WTC11 (cell line): Measurements from ENCODE around the gene DNAAF5. TPM values are rescaled to one million over a fixed set of nuclear protein-coding genes. Genes with fewer than 3 reads are reported as not detected.
A peak's percentile ranks its signal among the peaks of the same experiment; 100 is the strongest.

ENCODE experiments used
- ATAC-seq: fragments of 200-7000 bp; cut with Tn5 transposase; 2 replicates; pipeline ENCODE4 v1.10.0; 2021; ENCODE audit warnings: mild to moderate bottlenecking, moderate library complexity
- CTCF ChIA-PET: fragments of 300-600 bp; sonication (Branson Sonifier 250); formaldehyde crosslinking; loops from one replicate; lab custom pipeline; 2021; ENCODE audit warnings: antibody characterized with exemption; lab: Charles Lee
- POLR2A ChIA-PET: fragments of 350-600 bp; sonication (Branson Sonifier 250); formaldehyde crosslinking; loops from one replicate; lab custom pipeline; 2021; ENCODE audit warnings: antibody characterized with exemption; lab: Charles Lee
- DNase-seq: peaks from one replicate; pipeline ENCODE4 v3.0.0; 2021; ENCODE audit warnings: low spot score
- H3K27ac Mint-ChIP-seq: 2 replicates; pipeline ENCODE4 v1.8.0; 2021; ENCODE audit warnings: mixed read lengths
- H3K27me3 Mint-ChIP-seq: 2 replicates; pipeline ENCODE4 v1.8.0; 2021; ENCODE audit warnings: low read depth, mild to moderate bottlenecking, moderate library complexity, mixed read lengths
- H3K36me3 Mint-ChIP-seq: 2 replicates; pipeline ENCODE4 v1.8.0; 2021; ENCODE audit warnings: mixed read lengths
- H3K4me1 Mint-ChIP-seq: 2 replicates; pipeline ENCODE4 v1.8.0; 2022; ENCODE audit warnings: mixed read lengths
- H3K4me3 Mint-ChIP-seq: 2 replicates; pipeline ENCODE4 v1.8.0; 2021; ENCODE audit warnings: mild to moderate bottlenecking, moderate library complexity, mixed read lengths
- H3K9me3 Mint-ChIP-seq: 2 replicates; pipeline ENCODE4 v1.8.0; 2021; ENCODE audit warnings: mixed read lengths
- E2F5 ChIP-seq: sonication (generic); formaldehyde crosslinking; IDR thresholded peaks from 2 replicates; pipeline ENCODE4 v1.8.1; 2022; ENCODE audit warnings: mild to moderate bottlenecking, moderate library complexity, missing genetic modification reagents
- ELF4 ChIP-seq: sonication (generic); formaldehyde crosslinking; IDR thresholded peaks from 2 replicates; pipeline ENCODE4 v1.8.1; 2022; ENCODE audit warnings: low read depth, mild to moderate bottlenecking, moderate library complexity, missing genetic modification reagents
- ERG ChIP-seq: fragments of 250-450 bp; sonication (Bioruptor Pico); IDR thresholded peaks from 2 replicates; pipeline ENCODE4 v1.8.0; 2021; ENCODE audit warnings: mild to moderate bottlenecking
- ETV6 ChIP-seq: sonication (generic); formaldehyde crosslinking; IDR thresholded peaks from 2 replicates; pipeline ENCODE4 v1.8.1; 2022; ENCODE audit warnings: mild to moderate bottlenecking, missing genetic modification reagents
- FOXP4 ChIP-seq: sonication (generic); formaldehyde crosslinking; IDR thresholded peaks from 2 replicates; pipeline ENCODE4 v1.8.0; 2022; ENCODE audit warnings: mild to moderate bottlenecking, missing genetic modification reagents
- GRHL2 ChIP-seq: fragments of 250-450 bp; sonication (Bioruptor Pico); IDR thresholded peaks from 2 replicates; pipeline ENCODE4 v1.8.0; 2022; ENCODE audit warnings: mild to moderate bottlenecking, moderate library complexity; ENCODE audit not compliant: insufficient replicate concordance, severe bottlenecking
- KAT7 ChIP-seq: sonication (generic); formaldehyde crosslinking; IDR thresholded peaks from 2 replicates; pipeline ENCODE4 v1.8.1; 2023; ENCODE audit warnings: missing genetic modification reagents, mild to moderate bottlenecking, borderline replicate concordance
- MLX ChIP-seq: sonication (generic); formaldehyde crosslinking; IDR thresholded peaks from 2 replicates; pipeline ENCODE4 v1.8.1; 2023; ENCODE audit warnings: mild to moderate bottlenecking, missing genetic modification reagents, moderate library complexity
- NFYB ChIP-seq: sonication (generic); formaldehyde crosslinking; conservative IDR thresholded peaks from 2 replicates; pipeline ENCODE4 v1.8.0; 2022; ENCODE audit warnings: low read depth, missing genetic modification reagents
- PRRX2 ChIP-seq: fragments of 250-450 bp; sonication (Bioruptor Pico); IDR thresholded peaks from 2 replicates; pipeline ENCODE4 v1.8.0; 2021; ENCODE audit warnings: mild to moderate bottlenecking
- ZNF121 ChIP-seq: sonication (generic); formaldehyde crosslinking; IDR thresholded peaks from 2 replicates; pipeline ENCODE4 v1.8.0; 2023; ENCODE audit warnings: missing genetic modification reagents
- ZNF317 ChIP-seq: sonication (generic); formaldehyde crosslinking; IDR thresholded peaks from 2 replicates; pipeline ENCODE4 v1.8.1; 2023; ENCODE audit warnings: low read depth, mild to moderate bottlenecking, moderate library complexity, missing genetic modification reagents, borderline replicate concordance
- ZNF416 ChIP-seq: fragments of 250-450 bp; sonication (Bioruptor Pico); IDR thresholded peaks from 2 replicates; pipeline ENCODE4 v1.9.0; 2021; ENCODE audit warnings: mild to moderate bottlenecking, inconsistent platforms
- ZNF512 ChIP-seq: sonication (generic); formaldehyde crosslinking; IDR thresholded peaks from 2 replicates; pipeline ENCODE4 v1.8.1; 2022; ENCODE audit warnings: missing genetic modification reagents, borderline replicate concordance
- total RNA-seq: library from RNA; stranded (reverse); gene quantifications from 3 replicates; pipeline ENCODE4 v1.2.3, GENCODE V29; 2021
- TF ChIP-seq, protein P1 (sequence below): sonication (generic); formaldehyde crosslinking; IDR thresholded peaks from 2 replicates; pipeline ENCODE4 v1.8.1; 2022; ENCODE audit warnings: low read depth, missing genetic modification reagents, borderline replicate concordance
- TF ChIP-seq, protein P2 (sequence below): sonication (generic); formaldehyde crosslinking; IDR thresholded peaks from 2 replicates; pipeline ENCODE4 v1.8.0; 2023; ENCODE audit warnings: mild to moderate bottlenecking, missing genetic modification reagents
- TF ChIP-seq, protein P3 (sequence below): sonication (generic); formaldehyde crosslinking; IDR thresholded peaks from 2 replicates; pipeline ENCODE4 v1.8.1; 2023; ENCODE audit warnings: mild to moderate bottlenecking, moderate library complexity, missing genetic modification reagents
- TF ChIP-seq, protein P4 (sequence below): fragments of 250-450 bp; sonication (Bioruptor Pico); IDR thresholded peaks from 2 replicates; pipeline ENCODE4 v1.9.0; 2021; ENCODE audit warnings: mild to moderate bottlenecking, borderline replicate concordance

Gene DNAAF5
- total RNA-seq, 1 experiment from 2014 or later = 62.2 TPM

GRCh38 chr7:832167-832967 is 105.9 kb downstream of the DNAAF5 start, which contains the start of gene SUN1:
Gene SUN1 (plus strand): TSS chr7:832476. CDS start chr7:832525, 49 bp downstream.
- ChIA-PET POLR2A (no interaction called here), CTCF (interaction anchor here (0.7 to 1.7 kb wide), 7 partner anchors 9 to 126 kb away, joined by 3 to 11 read pairs (median 4); no protein-coding TSS in a partner anchor)
- no peak for TF ChIP-seq FOXP4 (CRISPR knock-in tag)
- TF ChIP-seq KAT7 = no peak
- no peak for TF ChIP-seq ZNF416 (CRISPR knock-in tag)
- TF ChIP-seq, protein P1, sequence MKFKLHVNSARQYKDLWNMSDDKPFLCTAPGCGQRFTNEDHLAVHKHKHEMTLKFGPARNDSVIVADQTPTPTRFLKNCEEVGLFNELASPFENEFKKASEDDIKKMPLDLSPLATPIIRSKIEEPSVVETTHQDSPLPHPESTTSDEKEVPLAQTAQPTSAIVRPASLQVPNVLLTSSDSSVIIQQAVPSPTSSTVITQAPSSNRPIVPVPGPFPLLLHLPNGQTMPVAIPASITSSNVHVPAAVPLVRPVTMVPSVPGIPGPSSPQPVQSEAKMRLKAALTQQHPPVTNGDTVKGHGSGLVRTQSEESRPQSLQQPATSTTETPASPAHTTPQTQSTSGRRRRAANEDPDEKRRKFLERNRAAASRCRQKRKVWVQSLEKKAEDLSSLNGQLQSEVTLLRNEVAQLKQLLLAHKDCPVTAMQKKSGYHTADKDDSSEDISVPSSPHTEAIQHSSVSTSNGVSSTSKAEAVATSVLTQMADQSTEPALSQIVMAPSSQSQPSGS (CRISPR knock-in tag) = no peak
- TF ChIP-seq, protein P2, sequence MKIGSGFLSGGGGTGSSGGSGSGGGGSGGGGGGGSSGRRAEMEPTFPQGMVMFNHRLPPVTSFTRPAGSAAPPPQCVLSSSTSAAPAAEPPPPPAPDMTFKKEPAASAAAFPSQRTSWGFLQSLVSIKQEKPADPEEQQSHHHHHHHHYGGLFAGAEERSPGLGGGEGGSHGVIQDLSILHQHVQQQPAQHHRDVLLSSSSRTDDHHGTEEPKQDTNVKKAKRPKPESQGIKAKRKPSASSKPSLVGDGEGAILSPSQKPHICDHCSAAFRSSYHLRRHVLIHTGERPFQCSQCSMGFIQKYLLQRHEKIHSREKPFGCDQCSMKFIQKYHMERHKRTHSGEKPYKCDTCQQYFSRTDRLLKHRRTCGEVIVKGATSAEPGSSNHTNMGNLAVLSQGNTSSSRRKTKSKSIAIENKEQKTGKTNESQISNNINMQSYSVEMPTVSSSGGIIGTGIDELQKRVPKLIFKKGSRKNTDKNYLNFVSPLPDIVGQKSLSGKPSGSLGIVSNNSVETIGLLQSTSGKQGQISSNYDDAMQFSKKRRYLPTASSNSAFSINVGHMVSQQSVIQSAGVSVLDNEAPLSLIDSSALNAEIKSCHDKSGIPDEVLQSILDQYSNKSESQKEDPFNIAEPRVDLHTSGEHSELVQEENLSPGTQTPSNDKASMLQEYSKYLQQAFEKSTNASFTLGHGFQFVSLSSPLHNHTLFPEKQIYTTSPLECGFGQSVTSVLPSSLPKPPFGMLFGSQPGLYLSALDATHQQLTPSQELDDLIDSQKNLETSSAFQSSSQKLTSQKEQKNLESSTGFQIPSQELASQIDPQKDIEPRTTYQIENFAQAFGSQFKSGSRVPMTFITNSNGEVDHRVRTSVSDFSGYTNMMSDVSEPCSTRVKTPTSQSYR = no peak
- TF ChIP-seq NFYB (CRISPR knock-in tag) = no peak
- no peak for TF ChIP-seq ELF4 (CRISPR knock-in tag)
- no peak for TF ChIP-seq ERG (CRISPR knock-in tag)
- TF ChIP-seq ZNF317 = no peak
- TF ChIP-seq, protein P3, sequence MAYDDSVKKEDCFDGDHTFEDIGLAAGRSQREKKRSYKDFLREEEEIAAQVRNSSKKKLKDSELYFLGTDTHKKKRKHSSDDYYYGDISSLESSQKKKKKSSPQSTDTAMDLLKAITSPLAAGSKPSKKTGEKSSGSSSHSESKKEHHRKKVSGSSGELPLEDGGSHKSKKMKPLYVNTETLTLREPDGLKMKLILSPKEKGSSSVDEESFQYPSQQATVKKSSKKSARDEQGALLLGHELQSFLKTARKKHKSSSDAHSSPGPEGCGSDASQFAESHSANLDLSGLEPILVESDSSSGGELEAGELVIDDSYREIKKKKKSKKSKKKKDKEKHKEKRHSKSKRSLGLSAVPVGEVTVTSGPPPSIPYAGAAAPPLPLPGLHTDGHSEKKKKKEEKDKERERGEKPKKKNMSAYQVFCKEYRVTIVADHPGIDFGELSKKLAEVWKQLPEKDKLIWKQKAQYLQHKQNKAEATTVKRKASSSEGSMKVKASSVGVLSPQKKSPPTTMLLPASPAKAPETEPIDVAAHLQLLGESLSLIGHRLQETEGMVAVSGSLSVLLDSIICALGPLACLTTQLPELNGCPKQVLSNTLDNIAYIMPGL (CRISPR knock-in tag) = no peak
- no peak for TF ChIP-seq E2F5 (CRISPR knock-in tag)
- TF ChIP-seq, protein P4, sequence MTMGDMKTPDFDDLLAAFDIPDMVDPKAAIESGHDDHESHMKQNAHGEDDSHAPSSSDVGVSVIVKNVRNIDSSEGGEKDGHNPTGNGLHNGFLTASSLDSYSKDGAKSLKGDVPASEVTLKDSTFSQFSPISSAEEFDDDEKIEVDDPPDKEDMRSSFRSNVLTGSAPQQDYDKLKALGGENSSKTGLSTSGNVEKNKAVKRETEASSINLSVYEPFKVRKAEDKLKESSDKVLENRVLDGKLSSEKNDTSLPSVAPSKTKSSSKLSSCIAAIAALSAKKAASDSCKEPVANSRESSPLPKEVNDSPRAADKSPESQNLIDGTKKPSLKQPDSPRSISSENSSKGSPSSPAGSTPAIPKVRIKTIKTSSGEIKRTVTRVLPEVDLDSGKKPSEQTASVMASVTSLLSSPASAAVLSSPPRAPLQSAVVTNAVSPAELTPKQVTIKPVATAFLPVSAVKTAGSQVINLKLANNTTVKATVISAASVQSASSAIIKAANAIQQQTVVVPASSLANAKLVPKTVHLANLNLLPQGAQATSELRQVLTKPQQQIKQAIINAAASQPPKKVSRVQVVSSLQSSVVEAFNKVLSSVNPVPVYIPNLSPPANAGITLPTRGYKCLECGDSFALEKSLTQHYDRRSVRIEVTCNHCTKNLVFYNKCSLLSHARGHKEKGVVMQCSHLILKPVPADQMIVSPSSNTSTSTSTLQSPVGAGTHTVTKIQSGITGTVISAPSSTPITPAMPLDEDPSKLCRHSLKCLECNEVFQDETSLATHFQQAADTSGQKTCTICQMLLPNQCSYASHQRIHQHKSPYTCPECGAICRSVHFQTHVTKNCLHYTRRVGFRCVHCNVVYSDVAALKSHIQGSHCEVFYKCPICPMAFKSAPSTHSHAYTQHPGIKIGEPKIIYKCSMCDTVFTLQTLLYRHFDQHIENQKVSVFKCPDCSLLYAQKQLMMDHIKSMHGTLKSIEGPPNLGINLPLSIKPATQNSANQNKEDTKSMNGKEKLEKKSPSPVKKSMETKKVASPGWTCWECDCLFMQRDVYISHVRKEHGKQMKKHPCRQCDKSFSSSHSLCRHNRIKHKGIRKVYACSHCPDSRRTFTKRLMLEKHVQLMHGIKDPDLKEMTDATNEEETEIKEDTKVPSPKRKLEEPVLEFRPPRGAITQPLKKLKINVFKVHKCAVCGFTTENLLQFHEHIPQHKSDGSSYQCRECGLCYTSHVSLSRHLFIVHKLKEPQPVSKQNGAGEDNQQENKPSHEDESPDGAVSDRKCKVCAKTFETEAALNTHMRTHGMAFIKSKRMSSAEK = no peak
- no peak for TF ChIP-seq MLX (CRISPR knock-in tag)
- TF ChIP-seq ZNF121 (CRISPR knock-in tag) = no peak
- TF ChIP-seq GRHL2 (CRISPR knock-in tag) = no peak
- TF ChIP-seq ZNF512 (CRISPR knock-in tag) = no peak
- no peak for TF ChIP-seq PRRX2 (CRISPR knock-in tag)
- no peak for TF ChIP-seq ETV6 (CRISPR knock-in tag)

More at GRCh38 chr7:832167-832967, 105.9 kb downstream of the DNAAF5 start, which contains the start of gene SUN1:
- peaks cover 19% of the 10 kb centered on the region for H3K36me3 Mint-ChIP-seq
- ATAC-seq (peak; percentile 27; the same call in 1 of the 2 replicates), DNase-seq (no peak)
- peak within 1 kb of the TSS; percentile 97 for H3K27ac Mint-ChIP-seq
- H3K4me3 Mint-ChIP-seq = peak within 1 kb of the TSS; percentile 24
- peaks cover 54% of the 10 kb centered on the region for H3K4me1 Mint-ChIP-seq
- no peaks in the 10 kb centered on the region for H3K9me3 Mint-ChIP-seq
- H3K27me3 Mint-ChIP-seq = no peaks in the 10 kb centered on the region
